ENCODE results near the gene HIGD2A. TPM values are rescaled to one million over a fixed set of nuclear protein-coding genes. Genes with fewer than 3 reads are reported as not detected.
A peak's percentile ranks its signal among the peaks of the same experiment; 100 is the strongest.

HIGD2A gene
- total RNA-seq, 2 donors from 2014 or later = 101 to 102 TPM

DNA sequence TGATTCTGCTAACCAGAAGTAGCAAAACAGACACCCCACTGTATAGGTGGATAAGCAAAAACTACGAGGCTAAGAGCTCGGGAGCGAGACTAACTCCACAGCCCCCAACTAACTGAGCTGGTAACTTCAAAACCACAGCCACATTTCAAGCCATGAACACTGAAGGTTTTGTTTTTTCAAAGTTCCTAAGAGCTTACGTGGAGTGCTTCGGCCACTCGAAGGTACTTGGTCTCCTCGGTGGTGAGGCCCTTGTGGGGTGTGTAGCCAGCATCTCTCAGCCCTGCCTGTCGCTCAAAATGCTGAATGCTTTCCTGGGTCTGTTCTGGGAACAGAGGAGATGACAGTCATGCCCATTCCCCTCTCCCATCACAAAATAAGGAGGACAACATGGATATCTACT, 38.1 kb upstream of the HIGD2A start:
- Mint-ChIP-seq H3K27me3 (ENCODE audit: insufficient read depth) (no peaks in the 10 kb centered on the region), H3K27ac (peak overlapping the region; percentile 2), H3K9me3 (no peaks in the 10 kb centered on the region), H3K4me3 (no peak overlapping the region), H3K36me3 (ENCODE audit: low read depth) (peaks cover 88% of the 10 kb centered on the region), H3K4me1 (peaks cover 3% of the 10 kb centered on the region)
- no peaks in the 10 kb centered on the region for H3K9me3 ChIP-seq (ENCODE audit: control insufficient read depth, low read length)
- no peak for DNase-seq
- no peaks in the 10 kb centered on the region for H3K4me1 ChIP-seq (ENCODE audit: control insufficient read depth, insufficient read depth, low read length)
- H3K4me3 ChIP-seq (ENCODE audit: low read length) = no peak overlapping the region
- no peak for TF ChIP-seq CTCF (conservative IDR thresholded peaks at IDR 0.05)
- H3K27me3 ChIP-seq (ENCODE audit: control insufficient read depth, insufficient read depth, low read length, poor library complexity, severe bottlenecking) = no peaks in the 10 kb centered on the region
- no peak overlapping the region for H3K27ac ChIP-seq (ENCODE audit: low read depth, low read length)
- H3K36me3 ChIP-seq (ENCODE audit: control insufficient read depth, insufficient read depth, low read length) = peaks cover 99% of the 10 kb centered on the region
- no peak overlapping the region for H3K9ac ChIP-seq (ENCODE audit: extremely low read depth, low read length, poor library complexity, severe bottlenecking)
- WGBS, 2 experiments (ENCODE audit: insufficient coverage in 1 of 2, insufficient read length in 1 of 2) = 93 to 95% methylated on average over 4 to 8 of the region's 8 CpGs

DNA sequence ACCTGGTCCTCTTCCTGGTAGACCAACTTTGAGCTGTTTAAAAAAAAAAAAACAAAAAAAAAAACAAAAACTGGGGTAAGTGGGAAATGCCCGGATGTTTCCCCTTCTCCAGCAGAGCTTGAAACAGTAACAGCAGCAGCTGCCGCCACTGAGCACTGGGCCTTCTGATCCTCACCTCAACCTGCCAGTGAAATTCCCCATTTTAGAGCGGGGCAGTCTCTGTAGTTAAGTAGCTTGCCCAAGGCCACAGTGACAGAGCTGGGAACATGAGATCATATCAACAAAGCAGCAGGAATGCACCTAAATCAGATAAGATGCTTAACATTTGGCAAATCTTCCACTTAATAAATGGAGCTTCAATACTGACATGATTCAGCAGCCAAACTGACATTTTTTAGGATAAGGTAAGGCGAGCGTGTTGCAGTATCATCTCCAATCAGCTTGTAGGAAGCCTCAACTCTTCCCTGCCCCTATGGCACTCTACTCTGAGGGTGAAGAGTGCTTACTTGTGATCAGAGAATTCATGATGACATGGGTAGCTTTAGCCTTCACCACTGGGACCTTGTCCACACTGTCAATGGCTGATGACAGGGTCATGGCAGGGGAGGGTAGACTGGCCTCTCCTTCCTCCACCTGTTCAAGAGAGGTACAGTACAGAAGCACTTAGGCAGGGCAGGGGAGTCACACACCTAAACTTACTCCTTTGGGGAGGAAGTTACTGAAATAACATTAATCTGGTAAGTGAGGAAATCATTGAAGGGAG, 36.3 kb upstream of the HIGD2A start:
- Mint-ChIP-seq H3K36me3 (ENCODE audit: low read depth) (peaks cover 93% of the 10 kb centered on the region), H3K27ac (no peak overlapping the region), H3K4me3 (no peak overlapping the region), H3K9me3 (no peaks in the 10 kb centered on the region), H3K4me1 (peaks cover 10% of the 10 kb centered on the region), H3K27me3 (ENCODE audit: insufficient read depth) (no peaks in the 10 kb centered on the region)
- Histone ChIP-seq H3K27ac (ENCODE audit: low read depth, low read length) (no peak overlapping the region), H3K9me3 (ENCODE audit: control insufficient read depth, low read length) (no peaks in the 10 kb centered on the region), H3K36me3 (ENCODE audit: control insufficient read depth, insufficient read depth, low read length) (peaks cover 97% of the 10 kb centered on the region), H3K4me3 (ENCODE audit: low read length) (no peak overlapping the region), H3K27me3 (ENCODE audit: control insufficient read depth, insufficient read depth, low read length, poor library complexity, severe bottlenecking) (no peaks in the 10 kb centered on the region), H3K9ac (ENCODE audit: extremely low read depth, low read length, poor library complexity, severe bottlenecking) (no peak overlapping the region), H3K4me1 (ENCODE audit: control insufficient read depth, insufficient read depth, low read length) (no peaks in the 10 kb centered on the region)
- TF ChIP-seq CTCF (conservative IDR thresholded peaks at IDR 0.05) = no peak
- DNase-seq = no peak
- 92 to 95% methylated on average over 5 of the region's 5 CpGs for WGBS, 2 experiments (ENCODE audit: insufficient coverage in 1 of 2, insufficient read length in 1 of 2)

DNA sequence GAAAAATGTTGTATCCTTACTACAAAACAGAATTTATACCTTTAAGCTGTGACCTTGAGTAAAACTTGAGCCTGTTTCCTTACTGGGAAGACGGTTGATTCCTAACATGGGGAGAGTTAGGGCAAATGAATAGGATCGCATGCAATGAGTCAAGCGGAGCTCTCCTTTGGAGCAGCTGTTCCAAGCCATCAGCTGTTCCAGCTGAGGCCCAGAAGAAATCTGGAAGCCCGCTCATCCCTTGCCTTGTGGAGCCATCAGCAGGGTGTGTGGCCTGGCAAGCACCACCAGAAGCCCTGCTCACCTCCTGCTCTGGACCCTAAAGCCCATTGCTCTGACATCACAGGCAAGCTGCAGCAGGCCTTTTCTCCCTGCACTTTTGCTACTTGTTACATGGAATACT, 35.0 kb upstream of the HIGD2A start:
- no peak overlapping the region for H3K4me3 ChIP-seq (ENCODE audit: low read length)
- H3K36me3 ChIP-seq (ENCODE audit: control insufficient read depth, insufficient read depth, low read length) = peaks cover 97% of the 10 kb centered on the region
- no peaks in the 10 kb centered on the region for H3K27me3 ChIP-seq (ENCODE audit: control insufficient read depth, insufficient read depth, low read length, poor library complexity, severe bottlenecking)
- peaks cover 94% of the 10 kb centered on the region for H3K36me3 Mint-ChIP-seq (ENCODE audit: low read depth)
- H3K9me3 ChIP-seq (ENCODE audit: control insufficient read depth, low read length) = no peaks in the 10 kb centered on the region
- WGBS, 2 experiments (ENCODE audit: insufficient coverage in 1 of 2, insufficient read length in 1 of 2) = 95 to 96% methylated on average over 4 of the region's 4 CpGs
- H3K9ac ChIP-seq (ENCODE audit: extremely low read depth, low read length, poor library complexity, severe bottlenecking) = no peak overlapping the region
- peaks cover 10% of the 10 kb centered on the region for H3K4me1 Mint-ChIP-seq
- no peaks in the 10 kb centered on the region for H3K4me1 ChIP-seq (ENCODE audit: control insufficient read depth, insufficient read depth, low read length)
- no peak overlapping the region for H3K27ac ChIP-seq (ENCODE audit: low read depth, low read length)
- DNase-seq = no peak
- H3K27me3 Mint-ChIP-seq (ENCODE audit: insufficient read depth) = no peaks in the 10 kb centered on the region
- TF ChIP-seq CTCF (conservative IDR thresholded peaks at IDR 0.05) = no peak
- H3K4me3 Mint-ChIP-seq = no peak overlapping the region
- no peak overlapping the region for H3K27ac Mint-ChIP-seq
- no peaks in the 10 kb centered on the region for H3K9me3 Mint-ChIP-seq
